ENCODE results near the gene EIF3L.

The EIF3L gene

GRCh38 chr22:37816543-37817180 is 32.6 kb upstream of the EIF3L start:
- H3K4me3 ChIP-seq (IDR thresholded peaks at IDR 0.05; ENCODE audit: insufficient read depth, low read depth, low read length): no peak overlapping the region
- no peaks in the 10 kb centered on the region for H4K20me1 ChIP-seq (ENCODE audit: insufficient read depth)
- no peak for TF ChIP-seq CTCF (conservative IDR thresholded peaks at IDR 0.05; ENCODE audit: low read depth, low read length)
- H3K27me3 ChIP-seq (ENCODE audit: insufficient read depth, low read depth): no peaks in the 10 kb centered on the region
- no peaks in the 10 kb centered on the region for H3K36me3 ChIP-seq (ENCODE audit: insufficient read depth)
- no peak overlapping the region for H3K4me2 ChIP-seq
- no peaks in the 10 kb centered on the region for H3K79me2 ChIP-seq (ENCODE audit: insufficient read depth, low read depth)
- H2AFZ ChIP-seq (ENCODE audit: low read depth): no peak overlapping the region
- no peak overlapping the region for H3K9ac ChIP-seq
- H3K27ac ChIP-seq: no peak overlapping the region
- H3K4me1 ChIP-seq (ENCODE audit: low read depth, poor library complexity, severe bottlenecking): peaks cover 7% of the 10 kb centered on the region

GRCh38 chr22:37817705-37818408 is 31.4 kb upstream of the EIF3L start:
- peak; percentile 87 for TF ChIP-seq CTCF (conservative IDR thresholded peaks at IDR 0.05; ENCODE audit: low read depth, low read length)
- Histone ChIP-seq H4K20me1 (ENCODE audit: insufficient read depth) (no peaks in the 10 kb centered on the region), H3K36me3 (ENCODE audit: insufficient read depth) (no peaks in the 10 kb centered on the region), H2AFZ (ENCODE audit: low read depth) (peak overlapping the region; percentile 95), H3K9ac (peak overlapping the region; percentile 9; the same call in 1 of the 2 replicates), H3K27ac (no peak overlapping the region), H3K79me2 (ENCODE audit: insufficient read depth, low read depth) (no peaks in the 10 kb centered on the region), H3K4me1 (ENCODE audit: low read depth, poor library complexity, severe bottlenecking) (peaks cover 7% of the 10 kb centered on the region), H3K27me3 (ENCODE audit: insufficient read depth, low read depth) (no peaks in the 10 kb centered on the region), H3K4me2 (peak overlapping the region; percentile 68), H3K4me3 (IDR thresholded peaks at IDR 0.05; ENCODE audit: insufficient read depth, low read depth, low read length) (no peak overlapping the region)

- H3K27me3 ChIP-seq (ENCODE audit: insufficient read depth, low read depth): no peaks in the 10 kb centered on the region
- H2AFZ ChIP-seq (ENCODE audit: low read depth): no peak overlapping the region
- no peak overlapping the region for H3K9ac ChIP-seq
- no peaks in the 10 kb centered on the region for H3K36me3 ChIP-seq (ENCODE audit: insufficient read depth)
- no peak overlapping the region for H3K27ac ChIP-seq
- no peaks in the 10 kb centered on the region for H4K20me1 ChIP-seq (ENCODE audit: insufficient read depth)
- no peak for TF ChIP-seq CTCF (conservative IDR thresholded peaks at IDR 0.05; ENCODE audit: low read depth, low read length)
- H3K4me1 ChIP-seq (ENCODE audit: low read depth, poor library complexity, severe bottlenecking): peaks cover 7% of the 10 kb centered on the region
- no peak overlapping the region for H3K4me3 ChIP-seq (IDR thresholded peaks at IDR 0.05; ENCODE audit: insufficient read depth, low read depth, low read length)
- H3K79me2 ChIP-seq (ENCODE audit: insufficient read depth, low read depth): no peaks in the 10 kb centered on the region
- no peak overlapping the region for H3K4me2 ChIP-seq
These were observed 30.7 kb upstream of the EIF3L start for GRCh38 chr22:37818409-37819104.

GRCh38 chr22:37819105-37819433 is 30.1 kb upstream of the EIF3L start:
- no peak overlapping the region for H3K4me3 ChIP-seq (IDR thresholded peaks at IDR 0.05; ENCODE audit: insufficient read depth, low read depth, low read length)
- no peaks in the 10 kb centered on the region for H3K36me3 ChIP-seq (ENCODE audit: insufficient read depth)
- H4K20me1 ChIP-seq (ENCODE audit: insufficient read depth): no peaks in the 10 kb centered on the region
- no peak overlapping the region for H3K4me2 ChIP-seq
- no peaks in the 10 kb centered on the region for H3K79me2 ChIP-seq (ENCODE audit: insufficient read depth, low read depth)
- H3K9ac ChIP-seq: no peak overlapping the region
- no peak overlapping the region for H2AFZ ChIP-seq (ENCODE audit: low read depth)
- peaks cover 7% of the 10 kb centered on the region for H3K4me1 ChIP-seq (ENCODE audit: low read depth, poor library complexity, severe bottlenecking)
- H3K27me3 ChIP-seq (ENCODE audit: insufficient read depth, low read depth): no peaks in the 10 kb centered on the region
- TF ChIP-seq CTCF (conservative IDR thresholded peaks at IDR 0.05; ENCODE audit: low read depth, low read length): no peak
- H3K27ac ChIP-seq: no peak overlapping the region
